SU-DHL-6 (cell line): ENCODE data around the gene C22orf42.

Experiments
- CTCF ChIP-seq: fragments of 200-600 bp; sonication (generic); IDR thresholded peaks from one replicate; pipeline ENCODE4 v1.5.1; 2017; ENCODE audit warnings: antibody characterized with exemption, mild to moderate bottlenecking, low read length, moderate library complexity; ENCODE audit not compliant: insufficient read depth, poor library complexity, severe bottlenecking
- EZH2phosphoT487 ChIP-seq: fragments of 200-600 bp; sonication (generic), shearing (Covaris generic); conservative IDR thresholded peaks from 2 replicates; pipeline ENCODE4 v1.6.1; 2018; ENCODE audit warnings: mild to moderate bottlenecking, antibody characterized with exemption, low read length, moderate library complexity, mixed read lengths

GRCh38 chr22:32164075-32164860 lies 5.2 kb upstream of the C22orf42 start:
- TF ChIP-seq CTCF (no peak), EZH2phosphoT487 (no peak)
